ENCODE measurements around the gene SNX32. TPM values are rescaled to one million over a fixed set of nuclear protein-coding genes. Genes with fewer than 3 reads are reported as not detected.

SNX32 gene
- total RNA-seq, 6 experiments from 2014 or later = not detected

DNA sequence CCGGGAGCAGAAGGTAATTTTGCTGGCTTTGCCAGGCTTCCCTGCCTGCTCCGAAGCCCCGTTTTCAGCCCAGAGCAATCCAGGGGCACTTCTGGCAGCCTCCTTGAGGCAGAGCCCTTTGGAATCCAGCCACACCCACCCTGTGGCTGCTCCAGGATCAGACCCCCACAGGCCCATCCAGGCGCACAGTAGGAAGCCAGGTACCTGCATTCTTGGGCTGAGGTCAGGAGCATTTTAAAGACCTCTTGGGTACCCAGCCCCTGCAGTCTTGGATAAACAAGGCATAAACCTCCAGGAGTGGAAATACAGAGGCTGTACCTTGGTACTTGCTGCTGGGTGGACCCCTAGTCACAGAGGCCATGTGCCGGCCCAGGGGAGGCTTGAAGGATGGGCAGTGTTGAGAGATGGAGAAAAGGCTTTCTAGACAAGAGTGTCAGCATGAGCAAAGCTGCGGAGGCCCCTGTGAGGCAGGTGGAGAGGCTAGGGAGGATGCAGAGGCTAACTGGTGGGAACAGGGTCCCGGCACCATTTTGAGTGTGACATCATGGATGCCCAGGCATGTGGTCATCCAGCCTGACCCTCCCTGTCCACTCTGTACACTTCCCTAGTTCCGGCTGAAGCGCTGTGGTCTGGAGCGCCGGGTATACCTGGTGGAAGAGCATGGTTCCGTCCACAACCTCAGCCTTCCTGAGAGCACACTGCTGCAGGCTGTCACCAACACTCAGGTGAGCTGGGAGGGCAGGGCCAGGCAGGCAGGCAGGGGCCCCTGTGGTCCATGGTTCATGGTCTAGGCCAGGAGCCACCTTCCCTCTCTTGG is 30.3 kb downstream of the SNX32 start:
- TF ChIP-seq, protein P1, sequence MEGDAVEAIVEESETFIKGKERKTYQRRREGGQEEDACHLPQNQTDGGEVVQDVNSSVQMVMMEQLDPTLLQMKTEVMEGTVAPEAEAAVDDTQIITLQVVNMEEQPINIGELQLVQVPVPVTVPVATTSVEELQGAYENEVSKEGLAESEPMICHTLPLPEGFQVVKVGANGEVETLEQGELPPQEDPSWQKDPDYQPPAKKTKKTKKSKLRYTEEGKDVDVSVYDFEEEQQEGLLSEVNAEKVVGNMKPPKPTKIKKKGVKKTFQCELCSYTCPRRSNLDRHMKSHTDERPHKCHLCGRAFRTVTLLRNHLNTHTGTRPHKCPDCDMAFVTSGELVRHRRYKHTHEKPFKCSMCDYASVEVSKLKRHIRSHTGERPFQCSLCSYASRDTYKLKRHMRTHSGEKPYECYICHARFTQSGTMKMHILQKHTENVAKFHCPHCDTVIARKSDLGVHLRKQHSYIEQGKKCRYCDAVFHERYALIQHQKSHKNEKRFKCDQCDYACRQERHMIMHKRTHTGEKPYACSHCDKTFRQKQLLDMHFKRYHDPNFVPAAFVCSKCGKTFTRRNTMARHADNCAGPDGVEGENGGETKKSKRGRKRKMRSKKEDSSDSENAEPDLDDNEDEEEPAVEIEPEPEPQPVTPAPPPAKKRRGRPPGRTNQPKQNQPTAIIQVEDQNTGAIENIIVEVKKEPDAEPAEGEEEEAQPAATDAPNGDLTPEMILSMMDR (IDR thresholded peaks at IDR 0.05) = no peak
- Mint-ChIP-seq H3K4me3 (no peak overlapping the region; the same call in 1 of the 2 replicates), H3K4me1 (ENCODE audit: low read depth) (peaks cover 40% of the 10 kb centered on the region), H3K27me3 (ENCODE audit: insufficient read depth) (peaks cover 19% of the 10 kb centered on the region), H3K27ac (peak overlapping the region; percentile 57; the same call in 1 of the 2 replicates), H3K9me3 (no peaks in the 10 kb centered on the region), H3K36me3 (ENCODE audit: low read depth) (peaks cover 35% of the 10 kb centered on the region)
- DNase-seq = no peak

DNA sequence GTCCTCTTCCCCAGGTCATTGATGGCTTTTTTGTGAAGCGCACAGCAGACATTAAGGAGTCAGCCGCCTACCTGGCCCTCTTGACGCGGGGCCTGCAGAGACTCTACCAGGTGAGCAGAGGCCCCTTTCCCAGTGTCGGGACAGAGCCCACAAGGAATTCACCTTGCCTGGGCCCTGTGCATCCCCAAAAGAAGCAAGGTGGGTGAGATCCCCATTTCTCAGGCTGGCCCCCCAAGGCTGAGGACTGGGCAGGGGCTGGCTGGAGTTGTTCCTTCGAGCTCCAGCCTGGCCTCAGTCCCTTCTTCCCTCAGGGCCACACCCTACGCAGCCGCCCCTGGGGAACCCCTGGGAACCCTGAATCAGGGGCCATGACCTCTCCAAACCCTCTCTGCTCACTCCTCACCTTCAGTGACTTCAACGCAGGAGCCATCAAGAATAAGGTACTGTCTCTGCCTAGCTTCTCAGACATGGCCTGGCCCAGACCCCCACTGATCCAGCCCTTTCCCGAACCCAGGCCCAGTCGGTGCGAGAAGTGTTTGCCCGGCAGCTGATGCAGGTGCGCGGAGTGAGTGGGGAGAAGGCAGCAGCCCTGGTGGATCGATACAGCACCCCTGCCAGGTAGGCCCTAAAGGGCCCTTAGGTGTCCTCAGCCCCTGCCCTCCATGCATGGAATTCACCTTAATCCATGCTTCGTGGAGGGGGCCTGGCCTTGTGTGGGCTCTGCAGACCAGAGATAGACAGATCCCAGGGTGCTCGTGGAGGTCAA is 31.1 kb downstream of the SNX32 start:
- no peaks in the 10 kb centered on the region for H3K9me3 Mint-ChIP-seq
- H3K4me3 Mint-ChIP-seq = no peak overlapping the region; the same call in 1 of the 2 replicates
- peaks cover 20% of the 10 kb centered on the region for H3K27me3 Mint-ChIP-seq (ENCODE audit: insufficient read depth)
- no peak for DNase-seq
- H3K4me1 Mint-ChIP-seq (ENCODE audit: low read depth) = peaks cover 43% of the 10 kb centered on the region
- TF ChIP-seq, protein P1 (IDR thresholded peaks at IDR 0.05) = no peak
- H3K36me3 Mint-ChIP-seq (ENCODE audit: low read depth) = peaks cover 43% of the 10 kb centered on the region
- H3K27ac Mint-ChIP-seq = peak overlapping the region; percentile 27

DNA sequence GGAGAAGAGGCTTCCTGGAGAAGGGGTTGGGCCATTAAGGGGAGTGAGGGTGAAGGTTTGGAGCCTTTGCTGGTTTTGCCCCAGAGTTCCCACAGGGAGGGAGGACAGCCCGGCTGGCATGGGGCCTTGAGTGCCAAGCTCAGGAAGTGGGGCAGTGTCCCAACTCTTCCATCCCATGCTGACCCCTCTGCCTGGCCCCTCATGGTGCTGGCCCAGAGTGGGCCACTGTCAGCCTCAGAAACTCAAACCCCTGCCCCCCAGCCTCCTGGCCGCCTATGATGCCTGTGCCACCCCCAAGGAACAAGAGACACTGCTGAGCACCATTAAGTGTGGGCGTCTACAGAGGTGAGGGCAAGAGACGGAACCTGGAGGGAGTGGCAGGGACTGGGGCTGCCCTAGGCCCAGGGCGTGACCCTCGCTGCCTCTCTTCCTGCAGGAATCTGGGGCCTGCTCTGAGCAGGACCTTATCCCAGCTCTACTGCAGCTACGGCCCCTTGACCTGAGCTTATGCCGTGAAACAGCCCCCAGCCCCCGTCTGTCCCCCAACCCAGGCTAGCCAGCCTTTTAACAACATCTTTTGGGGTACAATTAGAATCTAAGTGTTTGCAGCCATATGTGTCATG is 31.9 kb downstream of the SNX32 start:
- peaks cover 24% of the 10 kb centered on the region for H3K27me3 Mint-ChIP-seq (ENCODE audit: insufficient read depth)
- peaks cover 47% of the 10 kb centered on the region for H3K4me1 Mint-ChIP-seq (ENCODE audit: low read depth)
- no peak for DNase-seq
- H3K4me3 Mint-ChIP-seq = no peak overlapping the region; the same call in 1 of the 2 replicates
- H3K9me3 Mint-ChIP-seq = no peaks in the 10 kb centered on the region
- TF ChIP-seq, protein P1 (IDR thresholded peaks at IDR 0.05) = no peak
- peaks cover 48% of the 10 kb centered on the region for H3K36me3 Mint-ChIP-seq (ENCODE audit: low read depth)
- peak overlapping the region; percentile 27; the same call in 1 of the 2 replicates for H3K27ac Mint-ChIP-seq

GRCh38 chr11:65866509-65867283 is 32.9 kb downstream of the SNX32 start:
- no peak for DNase-seq
- Mint-ChIP-seq H3K4me3 (peak overlapping the region; percentile 20; the same call in 1 of the 2 replicates), H3K27me3 (ENCODE audit: insufficient read depth) (peaks cover 24% of the 10 kb centered on the region), H3K27ac (peak overlapping the region; percentile 29; the same call in 1 of the 2 replicates), H3K9me3 (no peaks in the 10 kb centered on the region), H3K36me3 (ENCODE audit: low read depth) (peaks cover 46% of the 10 kb centered on the region), H3K4me1 (ENCODE audit: low read depth) (peaks cover 51% of the 10 kb centered on the region)
- TF ChIP-seq, protein P1 (IDR thresholded peaks at IDR 0.05) = no peak
